HG02884 (cell line): ENCODE results near the gene MGAT1.
"Not testable (repeated sequence)": the region's sequence is repeated elsewhere in the genome, so short reads cannot be mapped to it uniquely, and the experiment has no call there.

Experiments used
- ATAC-seq: cut with Tn5 transposase; IDR thresholded peaks from one replicate; pipeline ENCODE4 v1.9.1; 2021; ENCODE audit warnings: mild to moderate bottlenecking, moderate library complexity; ENCODE audit not compliant: unreplicated experiment

The MGAT1 gene

DNA sequence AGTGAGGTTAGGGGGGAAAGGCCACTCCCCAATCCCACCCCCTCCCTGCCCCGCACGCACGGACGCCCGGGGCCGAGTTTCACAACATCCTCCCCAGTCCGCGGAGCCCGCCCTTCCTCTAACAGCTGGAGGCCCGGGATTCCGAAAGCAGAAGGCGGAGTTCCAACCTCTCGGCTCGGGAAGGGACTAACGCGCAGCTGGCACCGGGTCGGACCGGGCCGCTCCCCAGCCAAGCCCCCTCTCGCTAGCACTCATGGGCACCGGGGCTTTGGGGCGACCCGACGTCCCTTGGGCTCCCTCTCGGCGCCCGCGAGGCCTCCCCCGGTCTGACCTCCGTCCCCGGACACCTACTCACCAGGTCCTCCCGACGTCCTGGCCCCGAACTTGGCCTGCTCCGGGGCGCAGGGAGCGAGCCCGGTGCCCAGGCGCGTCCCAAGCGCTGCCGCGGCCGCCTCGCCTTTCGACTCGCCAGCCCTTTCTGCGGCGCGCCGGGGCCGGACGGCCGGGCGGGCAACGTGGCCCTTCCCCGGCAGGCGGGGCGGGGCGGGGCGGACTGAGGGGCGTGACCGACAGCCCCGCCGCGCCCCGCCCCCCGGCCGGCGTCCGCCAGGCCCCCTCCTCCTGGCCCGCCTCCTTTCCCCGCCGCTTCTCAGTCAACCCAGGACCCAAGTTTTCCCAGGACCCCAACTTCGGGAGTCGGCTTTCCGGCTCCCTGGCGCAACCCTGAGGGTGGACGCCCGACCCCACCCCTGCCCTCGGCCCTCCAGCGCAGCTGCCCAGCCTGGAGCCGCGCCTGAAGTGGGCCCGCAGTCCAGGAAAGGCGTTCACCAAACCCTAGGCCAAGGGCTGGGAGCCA is at the start of gene MGAT1:
Gene MGAT1, minus strand, starts transcription at position 482 of the 856 bp plus-strand sequence. CDS start 9,835 bp downstream, outside the sequence.
- peak; percentile 31 for ATAC-seq

DNA sequence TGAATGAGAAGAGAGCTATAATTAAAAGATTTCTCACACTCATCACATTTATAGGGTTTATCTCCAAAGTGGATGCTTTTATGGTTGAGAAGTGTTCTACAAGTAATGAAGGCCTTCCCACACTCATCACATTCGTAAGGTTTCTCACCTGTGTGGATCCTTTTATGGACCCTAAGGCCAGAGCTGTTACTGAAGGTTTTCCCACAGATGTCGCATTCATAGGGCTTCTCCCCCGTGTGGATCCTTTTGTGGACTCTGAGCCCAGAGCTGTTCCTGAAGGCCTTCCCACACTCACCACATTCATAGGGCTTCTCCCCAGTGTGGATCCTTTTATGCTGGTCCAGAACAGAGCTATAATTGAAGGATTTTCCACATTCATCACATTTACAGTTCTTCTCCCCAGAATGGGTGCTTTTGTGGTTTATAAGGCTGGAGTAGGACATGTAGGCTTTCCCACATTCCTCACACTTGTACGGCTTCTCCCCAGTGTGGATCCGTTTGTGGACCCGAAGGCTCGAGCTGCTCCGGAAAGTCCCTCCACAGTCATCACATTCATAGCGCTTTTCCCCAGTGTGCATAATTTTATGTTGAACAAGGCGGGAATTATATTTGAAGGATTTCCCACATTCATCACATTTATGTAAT is 48.0 kb upstream of the MGAT1 start:
- ATAC-seq, result no peak

DNA sequence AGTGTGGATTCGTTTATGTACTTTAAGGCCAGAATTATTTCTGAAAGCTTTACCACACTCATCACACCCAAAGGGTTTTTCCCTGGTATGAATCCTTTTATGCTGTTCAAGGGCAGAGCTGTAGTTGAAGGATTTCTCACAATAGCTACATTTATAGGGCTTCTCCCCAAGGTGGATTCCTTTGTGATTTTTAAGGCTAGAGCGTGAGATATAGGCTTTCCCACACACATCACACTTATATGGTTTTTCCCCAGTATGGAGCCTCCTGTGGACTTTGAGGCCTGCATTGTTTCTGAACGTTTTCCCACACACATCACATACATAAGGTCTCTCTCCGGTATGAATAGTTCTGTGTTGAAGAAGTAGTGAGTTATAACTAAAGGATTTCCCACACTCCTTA is 47.2 kb upstream of the MGAT1 start:
- ATAC-seq, result no peak

DNA sequence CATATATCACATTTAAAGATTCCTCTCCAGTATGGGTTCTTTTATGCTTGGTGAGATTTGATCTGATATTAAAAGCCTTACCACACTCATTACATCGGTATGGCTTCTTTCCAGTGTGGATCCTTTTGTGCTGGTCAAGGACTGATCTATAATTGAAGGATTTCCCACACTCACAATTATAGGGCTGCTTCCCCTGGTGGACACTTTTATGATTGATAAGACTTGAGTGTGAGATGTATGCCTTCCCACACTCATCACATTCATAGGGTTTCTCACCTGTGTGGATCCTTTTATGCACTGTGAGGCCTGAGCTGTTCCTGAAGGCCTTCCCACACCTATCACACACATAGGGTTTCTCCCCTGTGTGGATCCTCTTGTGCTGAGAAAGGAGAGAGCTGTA is 46.3 kb upstream of the MGAT1 start:
- no peak for ATAC-seq

DNA sequence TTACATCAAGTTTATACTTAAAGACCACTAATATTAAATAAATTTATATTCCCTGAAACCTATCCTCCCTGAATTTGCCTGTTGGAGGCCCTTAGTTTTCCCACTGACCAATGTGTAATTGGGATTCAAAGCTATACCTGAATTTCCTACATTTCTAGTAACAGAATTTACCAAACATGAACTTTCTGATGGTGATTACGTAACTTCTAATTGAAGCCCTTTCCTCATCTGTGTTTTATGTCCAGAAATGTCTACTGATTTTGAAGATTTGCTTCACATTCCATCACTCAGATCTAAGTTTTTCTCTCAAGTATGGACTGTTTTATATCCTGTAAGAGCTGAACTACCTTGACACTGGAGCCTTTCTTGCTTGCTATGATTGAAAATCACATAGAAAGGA is 45.7 kb upstream of the MGAT1 start:
- no peak for ATAC-seq

DNA sequence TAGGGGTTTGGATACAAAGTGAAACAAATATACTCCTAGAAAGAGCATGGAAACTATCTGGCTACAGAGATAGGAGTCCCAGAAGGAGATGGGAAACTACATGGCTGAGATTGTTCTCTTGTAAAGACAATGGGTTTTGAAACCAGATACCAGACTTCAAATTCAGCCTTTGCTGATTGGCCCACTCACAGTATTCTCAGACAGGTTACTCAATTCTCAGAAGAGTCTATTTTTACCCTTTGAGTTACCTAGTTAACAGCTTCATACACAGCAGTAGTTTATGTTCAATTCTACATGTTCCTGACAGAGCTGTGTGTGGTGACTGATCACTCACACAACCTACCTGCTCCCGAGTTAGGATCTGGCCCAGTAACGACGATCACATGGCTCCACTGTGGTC is 44.4 kb upstream of the MGAT1 start:
- no peak for ATAC-seq

DNA sequence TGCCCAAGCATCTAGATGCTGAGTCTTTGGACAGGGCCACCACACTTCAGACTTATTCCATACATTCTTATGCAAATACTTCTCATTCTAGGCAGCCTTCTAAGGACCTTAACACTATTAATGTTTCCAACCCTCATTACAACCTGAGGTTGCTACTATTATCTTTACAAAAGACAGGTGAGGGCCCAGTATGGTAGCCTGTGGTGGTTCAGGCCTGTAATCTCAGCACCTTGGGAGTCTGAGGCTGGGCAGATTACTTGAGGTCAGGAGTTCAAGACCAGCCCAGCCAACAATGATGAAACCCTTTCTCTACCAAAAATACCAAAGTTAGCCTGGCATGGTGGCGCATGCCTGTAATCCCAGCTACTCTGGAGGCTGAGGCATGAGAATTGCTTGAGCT is 42.3 kb upstream of the MGAT1 start:
- no peak for ATAC-seq

DNA sequence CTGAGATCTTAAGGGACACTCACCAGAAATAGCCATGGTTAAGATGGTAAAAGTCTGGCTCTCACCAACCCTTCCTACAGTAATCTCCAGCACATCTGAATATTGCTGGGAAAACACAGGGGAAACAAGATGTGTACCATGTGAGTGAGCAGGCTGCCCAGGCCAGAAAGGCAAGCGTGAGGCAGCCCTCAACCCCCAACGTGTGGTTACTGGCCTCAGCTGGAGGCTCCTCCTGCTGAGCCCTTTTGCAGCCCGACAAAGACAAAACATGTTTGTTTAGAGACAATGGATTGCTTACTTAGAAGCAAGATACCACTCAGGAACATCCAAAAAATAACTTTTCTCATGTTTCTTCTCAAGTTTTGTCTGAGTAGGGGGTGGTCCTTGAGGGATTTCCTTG is 41.8 kb upstream of the MGAT1 start:
- ATAC-seq, result no peak

DNA sequence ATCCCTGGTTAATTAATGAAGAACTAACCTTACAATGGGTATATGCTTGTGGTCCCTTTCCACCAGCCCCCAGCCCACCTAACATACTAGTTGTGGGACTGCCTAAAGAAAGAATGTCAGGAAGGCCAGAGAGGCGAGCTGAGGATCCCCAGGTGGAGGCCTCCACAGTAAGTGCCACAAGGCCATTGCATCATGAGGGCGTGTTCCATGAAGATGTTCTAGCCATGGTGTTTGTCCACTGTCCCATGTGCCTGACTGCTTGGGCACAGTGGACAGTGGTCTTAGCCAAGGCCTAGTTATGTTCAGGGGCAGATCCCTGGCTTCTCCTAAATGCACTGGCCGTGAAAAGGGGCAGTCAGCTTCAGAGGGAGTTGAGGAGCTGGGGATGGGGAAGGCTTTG is 37.3 kb upstream of the MGAT1 start:
- no peak for ATAC-seq

DNA sequence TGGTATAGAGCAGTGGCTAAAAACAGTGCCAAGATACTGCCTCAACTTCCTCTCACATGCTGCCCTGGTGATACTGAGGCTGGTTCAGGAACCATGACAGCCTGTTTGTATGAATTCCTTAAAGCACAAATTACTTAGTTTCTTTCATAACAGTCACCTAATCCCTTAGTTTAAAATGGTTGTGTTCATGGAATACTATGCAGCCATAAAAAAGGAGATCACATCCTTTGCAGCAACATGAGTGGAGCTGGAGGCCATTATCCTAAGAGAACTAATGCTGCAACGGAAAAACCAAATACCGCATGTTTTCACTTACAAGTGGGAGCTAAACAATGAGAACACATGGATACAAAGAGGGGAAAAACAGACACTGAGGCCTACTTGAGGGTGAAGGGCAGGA is 36.6 kb upstream of the MGAT1 start:
- ATAC-seq, result no peak

DNA sequence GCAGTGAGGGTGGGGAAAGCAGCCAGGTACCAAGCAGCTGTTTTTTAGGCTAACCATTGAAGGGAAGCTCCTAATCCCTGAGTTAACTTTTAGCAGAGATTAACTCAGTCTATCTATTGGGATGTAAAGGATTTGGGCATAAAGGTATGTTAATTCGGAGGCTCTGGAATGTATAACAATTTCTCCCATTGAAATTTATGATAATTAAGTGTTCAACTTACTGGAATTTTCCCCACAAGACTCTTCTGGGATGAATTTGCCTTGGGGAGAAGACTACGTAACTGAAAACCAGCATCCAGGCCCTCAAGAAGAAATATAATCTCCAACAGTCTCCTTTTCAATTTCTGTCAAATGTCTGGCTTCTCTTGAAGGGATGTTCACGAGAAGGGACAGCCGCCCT is 34.9 kb upstream of the MGAT1 start:
- ATAC-seq, result no peak

DNA sequence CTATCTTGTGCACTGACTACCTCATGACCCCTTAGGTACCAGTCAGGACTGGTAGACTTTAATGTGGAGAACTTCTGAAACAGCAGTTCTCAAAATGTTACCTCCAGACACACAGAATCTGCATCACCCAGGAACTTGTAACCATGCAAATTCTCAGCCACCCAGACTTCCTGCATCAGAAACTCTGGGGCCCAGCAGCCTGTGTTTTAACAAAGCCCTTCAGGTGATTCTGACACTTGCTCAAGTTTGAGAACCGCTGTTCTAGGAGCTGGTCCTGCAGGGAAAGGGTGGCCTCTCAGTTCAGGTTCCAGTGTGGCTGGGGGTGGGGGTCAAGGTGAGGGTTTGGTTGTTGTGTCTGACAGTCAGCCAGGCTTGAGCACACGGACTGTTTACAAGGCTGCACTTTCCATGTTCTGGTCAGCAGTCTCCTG is 30.0 kb upstream of the MGAT1 start:
- peak; percentile 46 for ATAC-seq

DNA sequence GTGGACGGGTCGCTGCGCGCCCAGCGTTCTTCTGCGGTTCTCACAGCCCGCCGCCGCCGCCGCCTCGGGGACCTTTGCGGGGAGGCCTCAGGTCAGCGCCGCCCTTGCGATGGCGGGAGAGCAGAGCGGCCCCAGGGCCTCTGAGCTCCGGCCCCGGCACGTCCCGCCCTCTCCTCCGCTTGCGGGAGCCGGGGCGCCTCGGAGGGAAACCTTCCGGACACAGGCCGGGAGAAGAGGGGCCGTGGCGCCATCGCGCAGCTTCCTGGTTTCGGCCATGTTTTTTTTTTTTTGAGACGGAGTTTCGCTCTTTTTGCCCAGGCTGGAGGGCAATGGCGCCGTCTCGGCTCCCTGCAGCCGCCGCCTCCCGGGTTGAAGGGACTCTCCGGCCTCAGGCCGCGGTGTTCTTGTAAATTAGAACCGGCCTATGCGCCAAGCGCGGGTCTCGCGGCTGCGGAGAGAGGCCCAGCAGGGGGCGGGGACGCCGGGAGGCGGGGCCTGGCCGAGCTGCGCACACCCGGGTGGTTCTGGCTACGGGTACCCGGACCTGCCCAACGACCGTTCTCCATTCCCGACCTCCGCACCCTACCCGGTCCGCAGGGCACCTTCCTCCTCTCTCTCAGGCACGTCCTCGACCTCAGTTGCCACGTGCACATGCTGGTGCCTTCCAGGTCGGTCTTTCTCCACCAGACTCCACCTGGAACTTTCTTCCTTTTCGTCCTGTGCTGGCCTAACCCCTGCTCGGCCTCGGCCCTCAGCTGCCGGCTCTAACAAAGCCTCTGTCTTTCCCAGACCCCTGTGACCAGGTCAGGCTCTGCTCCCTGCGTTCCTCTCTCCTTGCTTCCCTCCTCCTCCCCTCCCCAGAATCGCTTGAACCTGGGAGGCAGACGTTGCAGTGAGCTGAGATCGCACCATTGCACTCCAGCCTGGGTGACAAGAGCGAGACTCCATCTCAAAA is 28.8 kb upstream of the MGAT1 start:
- ATAC-seq, result peak; percentile 67

DNA sequence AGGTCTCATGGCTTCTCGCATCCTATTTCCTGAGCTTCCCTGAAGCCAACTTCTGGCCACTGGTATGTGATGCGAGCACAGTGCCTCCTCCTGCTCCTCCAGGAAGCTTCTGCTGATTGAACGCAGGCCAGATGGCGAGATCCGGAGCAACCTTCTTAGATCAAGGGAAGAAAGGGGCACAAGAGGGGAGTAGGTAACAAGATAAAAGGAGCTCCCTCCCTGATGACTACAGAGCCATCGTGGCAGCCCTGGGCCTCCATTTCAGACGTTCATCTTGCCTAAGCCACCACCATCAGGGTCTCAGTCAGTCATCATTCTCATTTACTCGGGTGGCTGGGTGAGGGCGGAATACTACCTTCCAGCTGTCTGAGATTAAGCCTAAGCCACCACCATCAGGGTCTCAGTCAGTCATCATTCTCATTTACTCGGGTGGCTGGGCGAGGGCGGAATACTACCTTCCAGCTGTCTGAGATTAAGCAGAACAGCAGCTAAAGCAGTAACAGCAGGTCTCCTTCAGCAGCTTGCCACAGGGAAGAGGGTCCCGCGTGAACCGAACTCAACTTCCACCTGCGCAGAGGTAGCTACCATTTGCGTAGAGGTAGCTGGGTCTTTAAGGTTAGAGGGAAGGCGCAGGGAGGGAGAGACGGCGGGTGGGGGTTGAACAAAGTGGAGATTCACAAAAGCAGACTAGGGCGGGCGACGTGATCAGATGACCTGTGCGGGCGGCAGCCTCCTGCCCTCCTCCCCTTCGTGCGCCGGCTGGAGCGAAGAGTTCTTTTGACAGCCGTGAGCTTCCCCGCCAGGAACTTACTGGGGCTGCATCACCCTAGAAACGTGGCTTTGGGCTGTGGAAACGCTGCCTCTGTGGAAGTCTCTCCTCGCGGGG is 27.9 kb upstream of the MGAT1 start:
- ATAC-seq, result peak; percentile 48

DNA sequence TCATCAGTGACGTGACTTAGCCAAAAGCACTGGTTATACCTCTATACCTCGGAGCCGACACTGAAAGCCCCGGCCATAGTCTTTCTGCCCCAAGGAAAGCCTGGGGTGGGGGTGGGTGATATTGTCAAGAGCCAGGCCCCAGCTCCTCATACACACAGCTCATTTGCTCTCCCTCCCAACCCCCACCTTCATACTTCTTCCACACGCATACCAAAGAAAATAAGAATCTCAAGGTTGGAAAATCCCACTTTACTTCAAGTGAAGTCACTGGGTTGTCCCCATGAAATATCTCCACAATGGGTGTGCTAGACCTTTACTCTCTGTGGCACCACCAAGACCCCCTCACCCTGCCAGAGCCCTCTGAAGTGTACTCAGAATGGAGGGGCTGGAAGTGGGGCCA is 27.1 kb upstream of the MGAT1 start:
- ATAC-seq, result no peak

DNA sequence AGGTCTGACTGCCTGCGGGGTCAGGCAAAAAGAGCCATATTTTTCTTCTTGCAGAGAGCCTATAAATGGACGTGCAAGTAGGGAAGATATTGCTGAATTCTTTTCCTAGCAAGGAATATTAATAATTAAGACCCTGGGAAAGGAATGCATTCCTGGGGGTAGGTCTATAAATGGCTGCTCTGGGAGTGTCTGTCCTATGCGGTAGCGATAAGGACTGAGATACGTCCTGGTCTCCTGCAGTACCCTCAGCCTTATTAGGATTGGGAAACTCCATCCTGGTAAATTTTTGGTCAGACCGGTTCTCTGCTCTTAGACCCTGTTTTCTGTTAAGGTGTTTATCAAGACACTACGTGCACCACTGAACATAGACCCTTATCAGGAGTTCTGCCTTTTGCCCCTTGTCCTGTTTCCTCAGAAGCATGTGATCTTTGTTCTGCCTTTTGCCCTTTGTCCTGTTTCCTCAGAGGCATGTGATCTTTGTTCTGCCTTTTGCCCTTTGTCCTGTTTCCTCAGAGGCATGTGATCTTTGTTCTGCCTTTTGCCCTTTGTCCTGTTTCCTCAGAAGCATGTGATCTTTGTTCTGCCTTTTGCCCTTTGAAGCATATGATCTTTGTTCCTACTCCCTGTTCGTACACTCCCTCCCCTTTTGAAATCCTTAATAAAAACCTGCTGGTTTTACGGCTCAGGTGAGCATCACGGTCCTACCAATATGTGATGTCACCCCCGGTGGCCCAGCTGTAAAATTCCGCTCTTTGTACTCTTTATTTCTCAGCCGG is 26.3 kb upstream of the MGAT1 start:
- ATAC-seq, result not testable (repeated sequence)

DNA sequence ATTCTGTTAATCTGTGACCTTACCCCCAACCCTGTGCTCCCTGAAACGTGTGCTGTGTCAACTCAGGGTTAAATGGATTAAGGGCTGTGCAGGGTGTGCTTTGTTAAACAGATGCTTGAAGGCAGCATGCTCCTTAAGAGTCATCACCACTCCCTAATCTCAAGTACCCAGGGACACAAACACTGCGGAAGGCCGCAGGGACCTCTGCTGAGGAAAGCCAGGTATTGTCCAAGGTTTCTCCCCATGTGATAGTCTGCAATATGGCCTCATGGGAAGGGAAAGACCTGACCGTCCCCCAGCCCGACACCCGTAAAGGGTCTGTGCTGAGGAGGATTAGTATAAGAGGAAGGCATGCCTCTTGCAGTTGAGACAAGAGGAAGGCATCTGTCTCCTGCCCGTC is 24.8 kb upstream of the MGAT1 start:
- ATAC-seq, result not testable (repeated sequence)

DNA sequence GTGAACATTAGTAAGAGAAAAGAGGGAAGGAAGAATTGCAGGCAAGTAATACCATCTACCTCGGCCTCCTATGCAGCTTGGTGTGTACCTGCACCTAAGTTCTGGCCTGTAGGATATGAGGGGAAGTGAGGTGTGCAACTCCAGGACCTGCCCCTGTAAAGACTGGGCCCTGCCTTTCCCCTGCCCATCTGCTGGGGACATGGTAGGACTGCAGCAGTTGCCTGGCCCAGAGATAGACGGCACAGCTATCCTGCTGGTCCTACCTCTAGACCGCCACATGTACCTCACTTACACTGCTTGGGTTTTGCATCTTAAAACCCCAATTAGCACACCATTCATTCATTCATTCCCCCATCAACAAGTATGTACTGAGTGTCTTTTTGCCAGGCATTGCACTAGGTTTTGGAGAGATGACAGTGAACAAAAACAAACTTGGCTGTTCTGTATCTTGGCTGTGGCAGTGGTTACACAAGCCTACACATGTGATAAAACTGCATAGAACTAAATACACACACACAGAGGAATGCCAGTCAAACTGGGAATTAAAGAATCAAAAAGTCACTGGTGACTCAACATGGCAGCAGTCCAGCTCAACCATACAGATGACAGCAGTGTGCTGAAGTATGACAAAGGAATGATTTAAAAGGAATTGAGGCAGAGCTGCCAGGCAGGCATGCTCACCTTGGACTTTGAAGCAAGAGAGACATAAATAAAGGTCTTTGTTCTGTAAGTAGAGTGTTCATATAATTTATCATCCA is 23.3 kb upstream of the MGAT1 start:
- ATAC-seq, result no peak
